NCI-H2029 treated with DMSO at 0.1 percent for 48 hours (cell line): Measurements from ENCODE around the gene PRM3.

ENCODE experiments used
- DNase-seq: peaks from one replicate; lab custom pipeline; 2025; lab: John Stamatoyannopoulos, UW

PRM3 gene

DNA sequence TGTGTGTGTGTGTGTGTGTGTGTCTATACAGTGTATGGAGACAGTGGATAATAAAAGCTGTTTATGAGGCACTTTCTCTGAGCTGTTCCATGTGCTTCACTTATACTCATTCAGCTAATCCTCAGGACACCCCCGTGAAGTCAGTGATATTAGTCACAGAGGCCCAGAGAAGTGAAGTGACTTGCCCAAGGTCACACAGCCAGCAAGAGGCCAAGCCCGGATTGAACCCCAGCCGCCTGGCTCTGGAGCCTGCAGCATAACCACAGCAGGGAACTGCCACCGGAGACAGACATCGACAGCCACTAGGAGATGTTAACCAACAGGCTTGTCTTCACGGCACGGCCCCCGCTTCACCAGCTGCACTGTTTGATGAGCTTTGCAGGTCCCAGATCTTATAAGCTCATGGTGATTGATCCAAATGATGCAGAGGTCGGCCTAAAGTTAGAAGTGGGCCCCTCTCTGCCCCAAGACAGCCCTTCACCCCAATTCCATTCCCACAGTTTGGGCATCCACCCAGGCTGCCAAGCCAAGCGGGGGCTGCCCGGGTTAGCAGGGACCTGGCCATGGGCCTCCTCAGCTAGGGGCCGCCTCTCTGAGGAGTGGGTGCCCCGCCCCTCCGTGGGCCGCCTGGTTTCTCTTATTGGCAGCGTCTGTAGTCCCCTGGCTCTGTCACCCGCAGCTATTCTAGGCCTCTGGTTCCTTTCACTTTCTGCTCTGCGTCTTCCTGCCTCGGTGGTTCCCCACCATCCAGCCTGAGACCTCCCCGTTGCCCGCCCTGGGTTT is 48.3 kb downstream of the PRM3 start:
- no peak for DNase-seq

DNA sequence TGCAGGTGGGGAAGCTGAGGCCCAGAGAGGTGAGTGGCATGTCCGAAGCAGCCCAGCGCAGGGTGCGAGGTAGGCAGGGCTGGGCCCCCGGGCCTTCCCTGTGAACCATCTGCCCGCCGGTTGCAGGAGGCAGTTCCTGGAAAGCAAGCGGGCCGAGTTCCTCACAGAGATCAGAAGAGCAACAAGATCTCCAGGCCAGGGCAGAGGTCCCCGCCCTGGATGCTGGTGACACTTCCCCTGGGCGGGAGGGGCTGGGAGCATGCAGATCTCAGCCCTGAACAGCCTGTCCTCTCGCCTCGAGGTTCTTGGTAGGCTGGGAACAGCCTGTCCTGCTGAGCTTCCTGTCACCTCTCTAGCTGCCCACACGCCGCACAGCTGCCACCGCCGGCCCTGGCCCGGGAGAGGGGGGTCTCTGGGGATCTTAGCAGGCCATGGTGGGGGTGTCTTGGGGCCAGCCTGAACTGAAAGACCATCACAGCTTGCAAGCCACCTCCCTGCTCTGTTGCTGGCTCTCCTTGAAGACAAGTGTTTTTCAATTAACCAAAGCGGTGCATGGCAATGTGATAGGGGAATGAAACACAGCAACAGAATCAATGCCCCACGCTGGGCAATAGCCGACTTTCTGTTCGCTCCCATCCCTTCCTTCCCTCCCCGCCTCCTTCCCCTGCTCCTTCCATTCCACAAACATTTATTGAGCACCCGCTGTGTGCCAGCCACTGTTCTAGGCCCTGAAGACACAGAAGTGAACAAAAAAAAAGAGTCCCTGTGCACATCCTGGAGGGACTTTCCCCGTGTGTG is 49.1 kb downstream of the PRM3 start:
- no peak for DNase-seq
